ENCODE measurements around the gene TCEA3. TPM values are rescaled to one million over a fixed set of nuclear protein-coding genes. Genes with fewer than 3 reads are reported as not detected.
A peak's percentile ranks its signal among the peaks of the same experiment; 100 is the strongest.

Gene TCEA3
- polyA plus RNA-seq, 1 experiment = 21.0 TPM

- TF ChIP-seq, protein P1, sequence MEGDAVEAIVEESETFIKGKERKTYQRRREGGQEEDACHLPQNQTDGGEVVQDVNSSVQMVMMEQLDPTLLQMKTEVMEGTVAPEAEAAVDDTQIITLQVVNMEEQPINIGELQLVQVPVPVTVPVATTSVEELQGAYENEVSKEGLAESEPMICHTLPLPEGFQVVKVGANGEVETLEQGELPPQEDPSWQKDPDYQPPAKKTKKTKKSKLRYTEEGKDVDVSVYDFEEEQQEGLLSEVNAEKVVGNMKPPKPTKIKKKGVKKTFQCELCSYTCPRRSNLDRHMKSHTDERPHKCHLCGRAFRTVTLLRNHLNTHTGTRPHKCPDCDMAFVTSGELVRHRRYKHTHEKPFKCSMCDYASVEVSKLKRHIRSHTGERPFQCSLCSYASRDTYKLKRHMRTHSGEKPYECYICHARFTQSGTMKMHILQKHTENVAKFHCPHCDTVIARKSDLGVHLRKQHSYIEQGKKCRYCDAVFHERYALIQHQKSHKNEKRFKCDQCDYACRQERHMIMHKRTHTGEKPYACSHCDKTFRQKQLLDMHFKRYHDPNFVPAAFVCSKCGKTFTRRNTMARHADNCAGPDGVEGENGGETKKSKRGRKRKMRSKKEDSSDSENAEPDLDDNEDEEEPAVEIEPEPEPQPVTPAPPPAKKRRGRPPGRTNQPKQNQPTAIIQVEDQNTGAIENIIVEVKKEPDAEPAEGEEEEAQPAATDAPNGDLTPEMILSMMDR (IDR thresholded peaks at IDR 0.05; ENCODE audit: insufficient read depth, low read depth, low read length) = no peak
- Histone ChIP-seq H3K36me3 (ENCODE audit: control insufficient read depth, insufficient read depth, low read length) (peaks cover 2% of the 10 kb centered on the region; the same call in 1 of the 2 replicates), H3K27me3 (ENCODE audit: control insufficient read depth, insufficient read depth, low read length) (no peaks in the 10 kb centered on the region), H3K4me3 (ENCODE audit: low read depth, low read length) (peak overlapping the region; percentile 61)
- ChIA-PET CTCF (interaction anchor here (1.0 to 3.9 kb wide), 7 partner anchors 13 to 128 kb away, joined by 3 to 16 read pairs (median 4); no protein-coding TSS in a partner anchor), POLR2A (interaction anchor here (0.6 to 1.6 kb wide), 4 partner anchors 10 to 133 kb away, joined by 3 to 5 read pairs (median 3); partner anchors contain the start of gene HNRNPR)
- DNase-seq (ENCODE audit: low read depth) = no peak
Measured at GRCh38 chr1:23368562-23369334, 55.8 kb downstream of the TCEA3 start.

DNA sequence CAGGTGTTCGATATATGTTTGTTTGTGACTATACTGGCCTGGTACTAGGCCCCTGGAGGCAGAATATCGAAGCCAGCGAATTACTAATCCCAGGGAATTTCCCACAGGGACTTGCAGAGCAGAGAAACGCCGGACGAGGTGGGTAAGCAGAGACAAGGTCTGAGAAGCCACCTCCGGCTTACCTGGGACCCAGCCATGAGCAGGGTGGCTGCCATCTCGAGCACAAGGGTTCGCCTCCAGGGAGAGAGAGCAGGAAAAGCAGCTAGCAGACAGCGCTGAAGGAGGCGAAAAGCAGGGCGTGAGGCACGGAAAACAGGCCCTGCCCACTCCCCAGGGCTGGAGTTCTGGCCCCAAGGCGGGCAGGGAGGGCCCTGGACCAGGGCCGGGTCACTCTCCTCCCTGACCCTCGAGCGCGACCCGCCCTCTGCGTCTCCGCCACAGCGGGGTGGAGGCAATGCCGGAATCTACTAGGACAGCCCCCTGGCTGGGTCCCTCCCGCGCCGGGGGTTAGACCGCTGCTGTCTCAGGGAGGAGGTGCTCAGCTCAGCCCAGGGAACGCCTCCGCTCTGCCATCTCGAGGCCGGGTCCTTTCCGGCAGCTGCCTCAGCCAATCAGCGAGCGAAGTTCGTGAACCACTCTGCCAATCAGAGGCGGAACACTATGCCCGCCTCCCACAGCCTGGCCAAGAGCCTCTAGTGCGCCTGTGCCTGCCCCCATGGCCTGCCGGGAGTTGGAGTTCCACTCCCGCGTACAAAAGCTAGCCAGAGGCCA, 56.6 kb downstream of the TCEA3 start:
- ChIA-PET CTCF (interaction anchor here (1.0 to 2.1 kb wide), 5 partner anchors 12 to 54 kb away, joined by 3 to 16 read pairs (median 4); no protein-coding TSS in a partner anchor), POLR2A (interaction anchor here (0.6 to 0.8 kb wide), 3 partner anchors 9 to 133 kb away, joined by 3 to 5 read pairs (median 3); partner anchors contain the start of gene HNRNPR)
- TF ChIP-seq, protein P1 (IDR thresholded peaks at IDR 0.05; ENCODE audit: insufficient read depth, low read depth, low read length) = no peak
- Histone ChIP-seq H3K36me3 (ENCODE audit: control insufficient read depth, insufficient read depth, low read length) (peaks cover 3% of the 10 kb centered on the region), H3K4me3 (ENCODE audit: low read depth, low read length) (peak overlapping the region; percentile 61), H3K27me3 (ENCODE audit: control insufficient read depth, insufficient read depth, low read length) (no peaks in the 10 kb centered on the region)
- peak; percentile 93 for DNase-seq (ENCODE audit: low read depth)

GRCh38 chr1:23367451-23367790, 57.1 kb downstream of the TCEA3 start:
- no peaks in the 10 kb centered on the region for H3K27me3 ChIP-seq (ENCODE audit: control insufficient read depth, insufficient read depth, low read length)
- TF ChIP-seq, protein P1 (IDR thresholded peaks at IDR 0.05; ENCODE audit: insufficient read depth, low read depth, low read length) = no peak
- peak overlapping the region; percentile 61 for H3K4me3 ChIP-seq (ENCODE audit: low read depth, low read length)
- ChIA-PET CTCF (interaction anchor here (1.1 to 2.1 kb wide), 3 partner anchors 15 to 36 kb away, joined by 3 to 16 read pairs (median 4); no protein-coding TSS in a partner anchor), POLR2A (no interaction called here)
- DNase-seq (ENCODE audit: low read depth) = no peak
- H3K36me3 ChIP-seq (ENCODE audit: control insufficient read depth, insufficient read depth, low read length) = peaks cover 9% of the 10 kb centered on the region

DNA sequence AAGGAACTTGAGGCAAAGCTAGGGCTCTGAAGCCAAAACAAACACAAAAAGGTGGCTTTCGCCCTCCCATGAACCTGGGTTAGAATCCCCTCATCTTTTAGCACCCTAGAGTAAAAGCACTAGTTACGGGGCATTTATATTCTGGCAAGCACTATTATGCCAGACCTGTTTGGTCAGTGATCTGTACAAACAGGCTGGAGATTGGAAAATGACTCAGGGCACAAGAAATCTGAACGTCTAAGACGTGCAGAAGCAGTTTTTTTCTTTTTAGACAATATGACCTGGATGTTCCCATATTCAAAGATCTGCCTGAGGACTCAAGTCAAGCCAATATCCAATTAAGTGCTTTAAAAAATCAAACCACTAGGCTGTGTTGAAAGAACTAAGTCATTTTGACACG, 58.0 kb downstream of the TCEA3 start:
- ChIA-PET CTCF (interaction anchor here (1.1 to 2.1 kb wide), 2 partner anchors 37 to 39 kb away, joined by 3 to 16 read pairs; no protein-coding TSS in a partner anchor), POLR2A (no interaction called here)
- H3K4me3 ChIP-seq (ENCODE audit: low read depth, low read length) = no peak overlapping the region

More for the DNA sequence above, 58.0 kb downstream of the TCEA3 start:
- TF ChIP-seq, protein P1 (IDR thresholded peaks at IDR 0.05; ENCODE audit: insufficient read depth, low read depth, low read length) = no peak
- Histone ChIP-seq H3K36me3 (ENCODE audit: control insufficient read depth, insufficient read depth, low read length) (peaks cover 15% of the 10 kb centered on the region), H3K27me3 (ENCODE audit: control insufficient read depth, insufficient read depth, low read length) (no peaks in the 10 kb centered on the region)
- DNase-seq (ENCODE audit: low read depth) = no peak

All from BJ (cell line).